Panc1 (cell line): Measurements from ENCODE around the gene KLHL35.

Experiments used
- POLR2AphosphoS5 ChIP-seq: IDR thresholded peaks from 2 replicates; pipeline ENCODE4 v1.6.1; 2012; ENCODE audit warnings: mild to moderate bottlenecking, low read depth, low read length, moderate library complexity
- SIN3A ChIP-seq: IDR thresholded peaks from 2 replicates; pipeline ENCODE4 v1.6.1; 2012; ENCODE audit warnings: low read depth, mild to moderate bottlenecking, low read length, moderate library complexity, borderline replicate concordance; ENCODE audit not compliant: insufficient read depth
- TCF7L2 ChIP-seq: IDR thresholded peaks from 2 replicates; pipeline ENCODE4 v1.6.1; 2011; ENCODE audit warnings: mild to moderate bottlenecking, low read depth, low read length, inconsistent platforms
- TF ChIP-seq, protein P1 (sequence below): fragments of 450-650 bp; IDR thresholded peaks from 2 replicates; pipeline ENCODE4 v1.5.1; 2017; ENCODE audit warnings: mild to moderate bottlenecking

DNA sequence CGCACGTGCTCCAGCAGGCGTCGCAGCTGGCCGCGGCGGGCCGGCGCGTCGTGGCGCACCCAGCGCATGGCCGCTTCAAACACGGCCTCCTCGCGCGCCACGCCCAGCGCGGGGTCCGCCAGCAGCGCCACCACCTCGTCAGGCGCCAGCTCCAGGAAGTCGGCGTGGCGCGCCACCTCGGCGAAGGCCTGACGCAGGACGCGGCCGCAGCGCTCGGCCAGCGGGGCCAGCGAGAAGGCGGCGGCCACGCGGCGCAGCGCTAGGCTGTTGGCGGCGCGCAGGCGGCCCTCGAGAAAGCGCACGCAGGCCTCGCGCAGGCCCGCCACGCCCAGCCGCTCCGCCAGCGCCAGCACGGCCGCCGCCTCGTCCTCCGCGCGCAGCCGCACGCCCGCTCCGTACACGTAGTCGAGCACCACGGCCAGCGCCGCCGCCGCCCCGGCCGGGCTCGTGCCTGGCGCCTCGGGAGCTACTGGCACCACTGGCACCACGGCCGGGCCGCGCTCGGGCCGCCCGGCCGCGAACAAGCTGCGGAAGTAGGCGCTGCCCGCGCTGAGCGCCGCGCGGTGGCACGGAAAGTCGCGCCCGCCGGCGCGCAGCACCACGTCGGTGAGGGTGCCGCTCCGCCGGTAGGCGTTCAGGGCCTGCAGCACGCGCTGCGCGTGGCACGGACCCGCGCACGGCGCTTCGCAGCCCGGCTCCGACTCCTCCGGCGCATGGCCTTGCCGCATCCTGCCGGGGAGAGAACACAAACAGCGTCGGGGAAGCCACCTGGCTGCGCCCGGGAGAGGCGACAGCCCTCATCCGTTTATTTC is 2.9 kb downstream of the KLHL35 start:
- TF ChIP-seq, protein P1, sequence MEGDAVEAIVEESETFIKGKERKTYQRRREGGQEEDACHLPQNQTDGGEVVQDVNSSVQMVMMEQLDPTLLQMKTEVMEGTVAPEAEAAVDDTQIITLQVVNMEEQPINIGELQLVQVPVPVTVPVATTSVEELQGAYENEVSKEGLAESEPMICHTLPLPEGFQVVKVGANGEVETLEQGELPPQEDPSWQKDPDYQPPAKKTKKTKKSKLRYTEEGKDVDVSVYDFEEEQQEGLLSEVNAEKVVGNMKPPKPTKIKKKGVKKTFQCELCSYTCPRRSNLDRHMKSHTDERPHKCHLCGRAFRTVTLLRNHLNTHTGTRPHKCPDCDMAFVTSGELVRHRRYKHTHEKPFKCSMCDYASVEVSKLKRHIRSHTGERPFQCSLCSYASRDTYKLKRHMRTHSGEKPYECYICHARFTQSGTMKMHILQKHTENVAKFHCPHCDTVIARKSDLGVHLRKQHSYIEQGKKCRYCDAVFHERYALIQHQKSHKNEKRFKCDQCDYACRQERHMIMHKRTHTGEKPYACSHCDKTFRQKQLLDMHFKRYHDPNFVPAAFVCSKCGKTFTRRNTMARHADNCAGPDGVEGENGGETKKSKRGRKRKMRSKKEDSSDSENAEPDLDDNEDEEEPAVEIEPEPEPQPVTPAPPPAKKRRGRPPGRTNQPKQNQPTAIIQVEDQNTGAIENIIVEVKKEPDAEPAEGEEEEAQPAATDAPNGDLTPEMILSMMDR: no peak; the same call in 1 of the 2 replicates
- TF ChIP-seq POLR2AphosphoS5 (no peak), TCF7L2 (peak; percentile 52; the same call in 1 of the 2 replicates), SIN3A (no peak; the same call in 1 of the 2 replicates)
